Uterus (tissue), 2 donors: Measurements from ENCODE around the gene GFER.

Source experiments
- CTCF ChIP-seq, 4 experiments: fragments of 200-600 bp in 2 of 4; fragments of 450-650 bp in 2 of 4; sonication (generic) in 2 of 4; IDR thresholded peaks; one replicate each; pipeline ENCODE4 v1.5.1; 2016 to 2019; ENCODE audit warnings: antibody characterized with exemption in 4 of 4, mild to moderate bottlenecking in 2 of 4, moderate library complexity in 1 of 4
- POLR2A ChIP-seq, 2 donors: fragments of 450-650 bp; IDR thresholded peaks; one replicate each; pipeline ENCODE4 v1.6.1; 2016; ENCODE audit warnings: antibody characterized with exemption in 2 of 2, mild to moderate bottlenecking in 1 of 2, moderate library complexity in 1 of 2

GRCh38 chr16:1965396-1966001 lies 18.5 kb upstream of the GFER start:
- TF ChIP-seq CTCF (IDR thresholded peaks at IDR 0.05): no peak
- no peak for TF ChIP-seq POLR2A (IDR thresholded peaks at IDR 0.05)
